ENCODE data around the gene EML1. TPM values are rescaled to one million over a fixed set of nuclear protein-coding genes. Genes with fewer than 3 reads are reported as not detected.

Gene EML1
- total RNA-seq, 2 experiments from 2014 or later = 0.59 TPM; not detected in 1

GRCh38 chr14:99758121-99758821 lies 34.9 kb upstream of the EML1 start:
- no peak overlapping the region for H3K4me3 ChIP-seq (ENCODE audit: low read length)
- Mint-ChIP-seq H3K9me3 (no peaks in the 10 kb centered on the region), H3K36me3 (ENCODE audit: low read depth) (no peaks in the 10 kb centered on the region), H3K4me3 (no peak overlapping the region), H3K4me1 (ENCODE audit: low read depth) (peaks cover 6% of the 10 kb centered on the region), H3K27ac (no peak overlapping the region), H3K27me3 (peaks cover 31% of the 10 kb centered on the region)
- no peak for TF ChIP-seq CTCF (IDR thresholded peaks at IDR 0.05)
- ChIA-PET POLR2A (interaction anchor here (0.6 kb wide), 1 partner anchor 761 kb away, joined by 3 read pairs; no protein-coding TSS in a partner anchor), CTCF (no interaction called here)
- DNase-seq (no peak), ATAC-seq (ENCODE audit: poor library complexity) (no peak)
- no peak overlapping the region for H3K27ac ChIP-seq (ENCODE audit: low read depth in 1 of 2, low read length in 2 of 2)
- peaks cover 0 to 6% of the 10 kb centered on the region in 2 experiments for H3K9me3 ChIP-seq (ENCODE audit: control insufficient read depth in 1 of 2, insufficient read depth in 1 of 2, low read length in 2 of 2)
- no peaks in the 10 kb centered on the region for H3K36me3 ChIP-seq (ENCODE audit: insufficient read depth, low read length)
- intact Hi-C loops (cut with DNase I, micrococcal nuclease) = no loop called here
- peaks cover 20 to 31% of the 10 kb centered on the region in 2 experiments for H3K27me3 ChIP-seq (ENCODE audit: control insufficient read depth in 1 of 2, insufficient read depth in 2 of 2, low read length in 2 of 2)
- H3K4me1 ChIP-seq (ENCODE audit: insufficient read depth, low read length) = peaks cover 1% of the 10 kb centered on the region

GRCh38 chr14:99758872-99759545 lies 34.2 kb upstream of the EML1 start:
- DNase-seq (no peak), ATAC-seq (ENCODE audit: poor library complexity) (no peak)
- Mint-ChIP-seq H3K4me3 (no peak overlapping the region), H3K4me1 (ENCODE audit: low read depth) (no peaks in the 10 kb centered on the region), H3K27me3 (peaks cover 24% of the 10 kb centered on the region), H3K36me3 (ENCODE audit: low read depth) (no peaks in the 10 kb centered on the region), H3K27ac (no peak overlapping the region), H3K9me3 (no peaks in the 10 kb centered on the region)
- Histone ChIP-seq H3K4me1 (ENCODE audit: insufficient read depth, low read length) (no peaks in the 10 kb centered on the region), H3K4me3 (ENCODE audit: low read length) (no peak overlapping the region), H3K27ac (ENCODE audit: low read depth in 1 of 2, low read length in 2 of 2) (no peak overlapping the region), H3K36me3 (ENCODE audit: insufficient read depth, low read length) (no peaks in the 10 kb centered on the region), H3K9me3 (ENCODE audit: control insufficient read depth in 1 of 2, insufficient read depth in 1 of 2, low read length in 2 of 2) (peaks cover 0 to 2% of the 10 kb centered on the region in 2 experiments), H3K27me3 (ENCODE audit: control insufficient read depth in 1 of 2, insufficient read depth in 2 of 2, low read length in 2 of 2) (peaks cover 13 to 25% of the 10 kb centered on the region in 2 experiments)
- CTCF ChIA-PET = no interaction called here
- no peak for TF ChIP-seq CTCF (IDR thresholded peaks at IDR 0.05)
- POLR2A ChIA-PET = no interaction called here
- intact Hi-C loops (cut with DNase I, micrococcal nuclease) = no loop called here

- DNase-seq = no peak
- H3K9me3 ChIP-seq (ENCODE audit: control insufficient read depth in 1 of 2, insufficient read depth in 1 of 2, low read length in 2 of 2) = no peaks in the 10 kb centered on the region
- TF ChIP-seq CTCF (IDR thresholded peaks at IDR 0.05) = no peak
- no peak overlapping the region for H3K4me3 Mint-ChIP-seq
- H3K27ac Mint-ChIP-seq = no peak overlapping the region
- H3K4me1 ChIP-seq (ENCODE audit: insufficient read depth, low read length) = no peaks in the 10 kb centered on the region
- H3K4me3 ChIP-seq (ENCODE audit: low read length) = no peak overlapping the region
- POLR2A ChIA-PET = no interaction called here
- no peak overlapping the region for H3K27ac ChIP-seq (ENCODE audit: low read depth in 1 of 2, low read length in 2 of 2)
- CTCF ChIA-PET = no interaction called here
- H3K27me3 ChIP-seq (ENCODE audit: control insufficient read depth in 1 of 2, insufficient read depth in 2 of 2, low read length in 2 of 2) = peaks cover 9 to 20% of the 10 kb centered on the region in 2 experiments
- intact Hi-C loops (cut with DNase I, micrococcal nuclease) = no loop called here
- H3K9me3 Mint-ChIP-seq = no peaks in the 10 kb centered on the region
- peaks cover 21% of the 10 kb centered on the region for H3K27me3 Mint-ChIP-seq
- H3K36me3 ChIP-seq (ENCODE audit: insufficient read depth, low read length) = no peaks in the 10 kb centered on the region
- no peaks in the 10 kb centered on the region for H3K36me3 Mint-ChIP-seq (ENCODE audit: low read depth)
- H3K4me1 Mint-ChIP-seq (ENCODE audit: low read depth) = no peaks in the 10 kb centered on the region
- ATAC-seq (ENCODE audit: poor library complexity) = no peak
Measured at GRCh38 chr14:99759546-99759925, 33.7 kb upstream of the EML1 start.

Data from CD4-positive, alpha-beta T cell (primary cell).